ENCODE data around the gene NSUN4. TPM values are rescaled to one million over a fixed set of nuclear protein-coding genes. Genes with fewer than 3 reads are reported as not detected.
"Not testable (repeated sequence)": the region's sequence is repeated elsewhere in the genome, so short reads cannot be mapped to it uniquely, and the experiment has no call there.

Gene NSUN4
- total RNA-seq, 1 experiment from 2014 or later, result 30.7 TPM

DNA sequence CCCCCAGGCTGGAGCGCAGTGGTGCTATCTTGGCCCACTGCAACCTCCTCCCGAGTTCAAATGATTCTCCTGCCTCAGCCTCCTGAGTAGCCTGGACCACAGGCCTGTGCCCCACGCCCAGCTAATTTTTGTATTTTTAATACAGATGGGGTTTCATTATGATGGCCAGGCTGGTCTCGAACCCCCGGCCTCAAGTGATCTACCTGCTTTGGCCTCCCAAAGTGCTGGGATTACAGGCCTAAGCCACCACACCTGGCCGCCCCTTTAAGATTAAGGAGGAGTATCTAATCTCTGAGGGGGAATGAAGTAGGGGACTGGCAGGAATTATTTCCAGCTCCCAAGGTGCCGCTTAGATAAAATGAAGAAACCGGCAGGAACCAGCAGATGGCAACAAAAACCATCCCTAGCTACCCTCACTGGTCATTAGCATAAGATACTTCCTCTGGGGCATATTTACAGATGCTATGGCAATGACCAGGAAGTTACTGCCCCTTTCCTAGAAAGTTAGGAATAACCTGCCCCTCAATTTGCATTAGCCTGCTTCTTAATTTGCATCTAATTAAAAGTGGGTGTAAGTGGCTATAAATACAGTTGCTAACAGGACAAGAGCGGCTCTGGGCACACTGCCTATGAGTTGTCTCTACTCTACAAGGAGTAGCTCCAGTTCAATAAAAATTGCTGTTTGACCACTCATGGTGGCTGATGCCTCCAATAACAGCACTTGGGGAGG is 7.1 kb upstream of the NSUN4 start:
- BruUV-seq (replicated peaks), result no TSS peak
- H3K9me3 ChIP-seq (ENCODE audit: low read depth, low read length, poor library complexity, severe bottlenecking), result no peaks in the 10 kb centered on the region
- no peaks in the 10 kb centered on the region for H3K36me3 ChIP-seq (ENCODE audit: insufficient read depth, low read length, poor library complexity, severe bottlenecking)
- no peaks in the 10 kb centered on the region for H3K27me3 ChIP-seq (replicated peaks; ENCODE audit: insufficient read depth, low read depth, low read length, poor library complexity)
- ChIA-PET CTCF (interaction anchor here (0.6 to 1.1 kb wide), 3 partner anchors 10 to 284 kb away, joined by 3 to 4 read pairs (median 4); no protein-coding TSS in a partner anchor), POLR2A (ENCODE audit: low non-redundant PET) (no interaction called here)
- H3K27ac ChIP-seq (ENCODE audit: low read depth, low read length, poor library complexity, severe bottlenecking), result no peak overlapping the region
- TF ChIP-seq EZH2 (IDR thresholded peaks at IDR 0.05; ENCODE audit: borderline replicate concordance, low read depth, low read length, poor library complexity, severe bottlenecking), result no peak
- TF ChIP-seq, protein P1, sequence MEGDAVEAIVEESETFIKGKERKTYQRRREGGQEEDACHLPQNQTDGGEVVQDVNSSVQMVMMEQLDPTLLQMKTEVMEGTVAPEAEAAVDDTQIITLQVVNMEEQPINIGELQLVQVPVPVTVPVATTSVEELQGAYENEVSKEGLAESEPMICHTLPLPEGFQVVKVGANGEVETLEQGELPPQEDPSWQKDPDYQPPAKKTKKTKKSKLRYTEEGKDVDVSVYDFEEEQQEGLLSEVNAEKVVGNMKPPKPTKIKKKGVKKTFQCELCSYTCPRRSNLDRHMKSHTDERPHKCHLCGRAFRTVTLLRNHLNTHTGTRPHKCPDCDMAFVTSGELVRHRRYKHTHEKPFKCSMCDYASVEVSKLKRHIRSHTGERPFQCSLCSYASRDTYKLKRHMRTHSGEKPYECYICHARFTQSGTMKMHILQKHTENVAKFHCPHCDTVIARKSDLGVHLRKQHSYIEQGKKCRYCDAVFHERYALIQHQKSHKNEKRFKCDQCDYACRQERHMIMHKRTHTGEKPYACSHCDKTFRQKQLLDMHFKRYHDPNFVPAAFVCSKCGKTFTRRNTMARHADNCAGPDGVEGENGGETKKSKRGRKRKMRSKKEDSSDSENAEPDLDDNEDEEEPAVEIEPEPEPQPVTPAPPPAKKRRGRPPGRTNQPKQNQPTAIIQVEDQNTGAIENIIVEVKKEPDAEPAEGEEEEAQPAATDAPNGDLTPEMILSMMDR (conservative IDR thresholded peaks at IDR 0.05; ENCODE audit: low read depth, low read length), result peak; percentile 63
- intact Hi-C loops (cut with micrococcal nuclease; ENCODE audit: unreplicated experiment), result no loop called here
- H3K4me3 ChIP-seq (ENCODE audit: low read depth, low read length, poor library complexity, severe bottlenecking), result no peak overlapping the region
- DNase-seq (ENCODE audit: low spot score), result peak; percentile 66
- no peaks in the 10 kb centered on the region for H3K4me1 ChIP-seq (ENCODE audit: insufficient read depth, low read length, poor library complexity, severe bottlenecking)

DNA sequence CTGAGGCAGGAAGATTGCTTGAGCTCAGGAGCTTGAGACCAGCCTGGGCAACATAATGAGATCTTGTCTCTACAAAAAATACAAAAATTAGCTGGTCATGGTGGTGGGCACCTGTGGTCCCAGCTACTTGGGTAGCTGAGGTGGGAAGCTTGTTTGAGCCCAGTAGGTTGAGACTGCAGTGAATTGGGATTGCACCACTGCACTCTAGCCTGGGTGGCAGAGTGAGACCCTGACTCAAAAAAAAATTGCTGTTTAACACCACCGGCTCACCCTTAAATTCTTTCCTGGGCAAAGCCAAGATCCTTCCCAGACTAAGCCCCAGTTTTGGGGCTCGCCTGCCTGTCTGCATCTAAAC is 6.6 kb upstream of the NSUN4 start:
- H3K4me3 ChIP-seq (ENCODE audit: low read depth, low read length, poor library complexity, severe bottlenecking), result no peak overlapping the region
- H3K4me1 ChIP-seq (ENCODE audit: insufficient read depth, low read length, poor library complexity, severe bottlenecking), result no peaks in the 10 kb centered on the region
- CTCF ChIA-PET, result interaction anchor here (1.1 kb wide), 1 partner anchor 10 kb away, joined by 3 read pairs; no protein-coding TSS in a partner anchor
- no peaks in the 10 kb centered on the region for H3K36me3 ChIP-seq (ENCODE audit: insufficient read depth, low read length, poor library complexity, severe bottlenecking)
- BruUV-seq (replicated peaks), result no TSS peak
- DNase-seq (ENCODE audit: low spot score), result no peak
- POLR2A ChIA-PET (ENCODE audit: low non-redundant PET), result no interaction called here
- H3K9me3 ChIP-seq (ENCODE audit: low read depth, low read length, poor library complexity, severe bottlenecking), result no peaks in the 10 kb centered on the region
- H3K27ac ChIP-seq (ENCODE audit: low read depth, low read length, poor library complexity, severe bottlenecking), result no peak overlapping the region
- TF ChIP-seq, protein P1 (conservative IDR thresholded peaks at IDR 0.05; ENCODE audit: low read depth, low read length), result no peak
- no peak for TF ChIP-seq EZH2 (IDR thresholded peaks at IDR 0.05; ENCODE audit: borderline replicate concordance, low read depth, low read length, poor library complexity, severe bottlenecking)
- intact Hi-C loops (cut with micrococcal nuclease; ENCODE audit: unreplicated experiment), result no loop called here
- H3K27me3 ChIP-seq (replicated peaks; ENCODE audit: insufficient read depth, low read depth, low read length, poor library complexity), result no peaks in the 10 kb centered on the region

DNA sequence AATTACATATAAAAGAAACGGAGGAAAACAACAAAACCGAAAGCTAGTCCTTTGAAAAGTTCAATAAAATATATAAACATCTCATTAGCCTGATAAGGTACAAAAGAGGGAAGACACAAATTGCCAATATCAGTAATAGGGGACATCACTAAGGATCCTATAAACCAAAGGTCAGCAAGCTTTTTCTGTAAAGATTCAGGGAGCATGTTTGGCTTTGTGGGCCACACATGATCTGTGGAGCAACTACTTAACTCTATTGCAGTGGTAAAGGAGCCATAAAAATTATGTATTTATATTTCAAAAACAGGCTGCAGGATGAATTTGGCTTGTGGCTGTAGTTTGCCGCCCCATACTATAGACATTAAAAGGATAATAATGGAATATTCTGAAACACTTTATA is 5.5 kb upstream of the NSUN4 start:
- no TSS peak for BruUV-seq (replicated peaks)
- Histone ChIP-seq H3K4me3 (ENCODE audit: low read depth, low read length, poor library complexity, severe bottlenecking) (no peak overlapping the region), H3K27ac (ENCODE audit: low read depth, low read length, poor library complexity, severe bottlenecking) (no peak overlapping the region), H3K27me3 (replicated peaks; ENCODE audit: insufficient read depth, low read depth, low read length, poor library complexity) (no peaks in the 10 kb centered on the region), H3K4me1 (ENCODE audit: insufficient read depth, low read length, poor library complexity, severe bottlenecking) (peaks cover 6% of the 10 kb centered on the region), H3K9me3 (ENCODE audit: low read depth, low read length, poor library complexity, severe bottlenecking) (no peaks in the 10 kb centered on the region), H3K36me3 (ENCODE audit: insufficient read depth, low read length, poor library complexity, severe bottlenecking) (no peaks in the 10 kb centered on the region)
- intact Hi-C loops (cut with micrococcal nuclease; ENCODE audit: unreplicated experiment), result no loop called here
- POLR2A ChIA-PET (ENCODE audit: low non-redundant PET), result no interaction called here
- CTCF ChIA-PET, result no interaction called here
- TF ChIP-seq EZH2 (IDR thresholded peaks at IDR 0.05; ENCODE audit: borderline replicate concordance, low read depth, low read length, poor library complexity, severe bottlenecking), result no peak
- TF ChIP-seq, protein P1 (conservative IDR thresholded peaks at IDR 0.05; ENCODE audit: low read depth, low read length), result no peak
- DNase-seq (ENCODE audit: low spot score), result no peak

DNA sequence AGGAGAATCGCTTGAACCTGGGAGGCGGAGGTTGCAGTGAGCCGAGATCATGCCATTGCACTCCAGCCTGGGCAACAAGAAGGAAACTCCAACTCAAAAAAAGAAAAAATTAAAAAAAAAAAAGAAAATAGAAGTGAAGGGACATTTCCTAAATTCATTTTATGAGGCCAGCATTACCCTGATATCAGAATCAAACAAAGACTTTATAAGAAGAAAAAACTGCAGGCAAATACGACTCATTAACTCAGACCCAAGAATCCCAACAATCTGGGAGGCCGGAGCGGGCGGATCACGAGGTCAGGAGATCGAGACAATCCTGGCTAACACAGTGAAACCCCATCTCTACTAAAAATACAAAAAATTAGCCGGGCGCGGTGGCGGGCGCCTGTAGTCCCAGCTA is 3.2 kb upstream of the NSUN4 start:
- DNase-seq (ENCODE audit: low spot score); H3K36me3 ChIP-seq (ENCODE audit: insufficient read depth, low read length, poor library complexity, severe bottlenecking); H3K4me3 ChIP-seq (ENCODE audit: low read depth, low read length, poor library complexity, severe bottlenecking); intact Hi-C loops (cut with micrococcal nuclease; ENCODE audit: unreplicated experiment); BruUV-seq (replicated peaks); CTCF ChIA-PET; H3K27ac ChIP-seq (ENCODE audit: low read depth, low read length, poor library complexity, severe bottlenecking); H3K9me3 ChIP-seq (ENCODE audit: low read depth, low read length, poor library complexity, severe bottlenecking); H3K27me3 ChIP-seq (replicated peaks; ENCODE audit: insufficient read depth, low read depth, low read length, poor library complexity); H3K4me1 ChIP-seq (ENCODE audit: insufficient read depth, low read length, poor library complexity, severe bottlenecking); POLR2A ChIA-PET (ENCODE audit: low non-redundant PET): not testable (repeated sequence)

All from A673 (cell line).